ENCODE results near the gene TCTN1.
"Not testable (repeated sequence)": the region's sequence is repeated elsewhere in the genome, so short reads cannot be mapped to it uniquely, and the experiment has no call there.

TCTN1 gene

GRCh38 chr12:110590806-110591326 is 23.1 kb upstream of the TCTN1 start:
- DNase-seq (ENCODE audit: insufficient read length) (no peak), FAIRE-seq (peak; percentile 81)
- TF ChIP-seq POLR2A (IDR thresholded peaks at IDR 0.05; ENCODE audit: low read depth, low read length) (no peak), POLR2AphosphoS5 (IDR thresholded peaks at IDR 0.05; ENCODE audit: low read depth, low read length) (no peak), TAF1 (IDR thresholded peaks at IDR 0.05; ENCODE audit: borderline replicate concordance, low read depth, low read length) (no peak)

GRCh38 chr12:110591451-110592051 is 22.4 kb upstream of the TCTN1 start:
- TF ChIP-seq TAF1 (IDR thresholded peaks at IDR 0.05; ENCODE audit: borderline replicate concordance, low read depth, low read length) (no peak), POLR2AphosphoS5 (IDR thresholded peaks at IDR 0.05; ENCODE audit: low read depth, low read length) (no peak), POLR2A (IDR thresholded peaks at IDR 0.05; ENCODE audit: low read depth, low read length) (no peak)
- FAIRE-seq (no peak), DNase-seq (ENCODE audit: insufficient read length) (no peak)

GRCh38 chr12:110592078-110592477 is 21.9 kb upstream of the TCTN1 start:
- FAIRE-seq: no peak
- no peak for DNase-seq (ENCODE audit: insufficient read length)
- no peak for TF ChIP-seq POLR2AphosphoS5 (IDR thresholded peaks at IDR 0.05; ENCODE audit: low read depth, low read length)
- TF ChIP-seq TAF1 (IDR thresholded peaks at IDR 0.05; ENCODE audit: borderline replicate concordance, low read depth, low read length): no peak
- TF ChIP-seq POLR2A (IDR thresholded peaks at IDR 0.05; ENCODE audit: low read depth, low read length): no peak

GRCh38 chr12:110592919-110593318 is 21.0 kb upstream of the TCTN1 start:
- not testable (repeated sequence) for FAIRE-seq; DNase-seq (ENCODE audit: insufficient read length)

- no peak for FAIRE-seq
- DNase-seq (ENCODE audit: insufficient read length): no peak
- TF ChIP-seq POLR2A (IDR thresholded peaks at IDR 0.05; ENCODE audit: low read depth, low read length): no peak
- TF ChIP-seq TAF1 (IDR thresholded peaks at IDR 0.05; ENCODE audit: borderline replicate concordance, low read depth, low read length): no peak
- no peak for TF ChIP-seq POLR2AphosphoS5 (IDR thresholded peaks at IDR 0.05; ENCODE audit: low read depth, low read length)
These were observed 16.0 kb upstream of the TCTN1 start for GRCh38 chr12:110597885-110598284.

GRCh38 chr12:110599334-110599733 is 14.6 kb upstream of the TCTN1 start:
- TF ChIP-seq TAF1 (IDR thresholded peaks at IDR 0.05; ENCODE audit: borderline replicate concordance, low read depth, low read length): no peak
- no peak for TF ChIP-seq POLR2A (IDR thresholded peaks at IDR 0.05; ENCODE audit: low read depth, low read length)
- TF ChIP-seq POLR2AphosphoS5 (IDR thresholded peaks at IDR 0.05; ENCODE audit: low read depth, low read length): no peak
- no peak for FAIRE-seq
- DNase-seq (ENCODE audit: insufficient read length): no peak

- peak; percentile 42 for FAIRE-seq
- TF ChIP-seq POLR2AphosphoS5 (IDR thresholded peaks at IDR 0.05; ENCODE audit: low read depth, low read length): no peak
- TF ChIP-seq TAF1 (IDR thresholded peaks at IDR 0.05; ENCODE audit: borderline replicate concordance, low read depth, low read length): no peak
- no peak for TF ChIP-seq POLR2A (IDR thresholded peaks at IDR 0.05; ENCODE audit: low read depth, low read length)
- no peak for DNase-seq (ENCODE audit: insufficient read length)
These were observed 13.7 kb upstream of the TCTN1 start for GRCh38 chr12:110600254-110600653.

- DNase-seq (ENCODE audit: insufficient read length): not testable (repeated sequence)
- FAIRE-seq: peak; percentile 89
These were observed 11.7 kb upstream of the TCTN1 start for GRCh38 chr12:110602085-110602814.

- no peak for DNase-seq (ENCODE audit: insufficient read length)
- FAIRE-seq: no peak
- TF ChIP-seq POLR2A (IDR thresholded peaks at IDR 0.05; ENCODE audit: low read depth, low read length): no peak
- no peak for TF ChIP-seq TAF1 (IDR thresholded peaks at IDR 0.05; ENCODE audit: borderline replicate concordance, low read depth, low read length)
- TF ChIP-seq POLR2AphosphoS5 (IDR thresholded peaks at IDR 0.05; ENCODE audit: low read depth, low read length): no peak
These were observed 7.7 kb upstream of the TCTN1 start for GRCh38 chr12:110606253-110606611.

GRCh38 chr12:110613071-110613770 is 708 bp upstream of the TCTN1 start:
- TF ChIP-seq POLR2AphosphoS5 (IDR thresholded peaks at IDR 0.05; ENCODE audit: low read depth, low read length): no peak
- no peak for TF ChIP-seq TAF1 (IDR thresholded peaks at IDR 0.05; ENCODE audit: borderline replicate concordance, low read depth, low read length)
- TF ChIP-seq POLR2A (IDR thresholded peaks at IDR 0.05; ENCODE audit: low read depth, low read length): no peak
- no peak for DNase-seq (ENCODE audit: insufficient read length)
- FAIRE-seq: no peak

- DNase-seq (ENCODE audit: insufficient read length) (no peak), FAIRE-seq (no peak)
These were observed 1.2 kb downstream of the TCTN1 start for GRCh38 chr12:110615171-110615570.

More at GRCh38 chr12:110615171-110615570, 1.2 kb downstream of the TCTN1 start:
- TF ChIP-seq POLR2AphosphoS5 (IDR thresholded peaks at IDR 0.05; ENCODE audit: low read depth, low read length): no peak
- no peak for TF ChIP-seq TAF1 (IDR thresholded peaks at IDR 0.05; ENCODE audit: borderline replicate concordance, low read depth, low read length)
- no peak for TF ChIP-seq POLR2A (IDR thresholded peaks at IDR 0.05; ENCODE audit: low read depth, low read length)
